Transverse colon (tissue), 4 donors: ENCODE data around the gene IL26. TPM values are rescaled to one million over a fixed set of nuclear protein-coding genes. Genes with fewer than 3 reads are reported as not detected.

Source experiments
- DNase-seq: peaks from one replicate; pipeline ENCODE4 v3.0.0-alpha.2; 2019
- H3K27ac ChIP-seq, 4 donors: fragments of 200-600 bp; sonication (generic); 2 replicates each; pipeline ENCODE4 v1.5.1; 2016 to 2018; ENCODE audit warnings: inconsistent platforms in 4 of 4
- H3K27me3 ChIP-seq: fragments of 200-600 bp; sonication (generic); 2 replicates; pipeline ENCODE4 v1.5.1; 2017; ENCODE audit warnings: inconsistent platforms
- H3K36me3 ChIP-seq, 4 donors: fragments of 200-600 bp; sonication (generic); 2 replicates each; pipeline ENCODE4 v1.5.1; 2017 to 2019; ENCODE audit warnings: inconsistent platforms in 4 of 4
- H3K4me1 ChIP-seq, 4 donors: fragments of 200-600 bp; sonication (generic); 2 replicates each; pipeline ENCODE4 v1.5.1; 2017 to 2020; ENCODE audit warnings: inconsistent platforms in 4 of 4
- H3K4me3 ChIP-seq, 4 donors: fragments of 200-600 bp; sonication (generic); 1 replicate in 1 of 4; 2 replicates in 3 of 4; pipeline versions ENCODE4 v1.5.1 to v1.6.1; 2017 to 2019; ENCODE audit warnings: inconsistent platforms in 4 of 4
- H3K9me3 ChIP-seq, 2 donors: fragments of 200-600 bp; sonication (generic); 2 replicates each; pipeline ENCODE4 v1.5.1; 2017 to 2019; ENCODE audit warnings: inconsistent platforms in 2 of 2
- CTCF ChIP-seq, 5 experiments: fragments of 200-600 bp in 3 of 5; fragments of 450-650 bp in 2 of 5; sonication (generic) in 3 of 5; IDR thresholded peaks; 1 replicate in 2 of 5; 2 replicates in 3 of 5; pipeline ENCODE4 v1.5.1; 2016 to 2017; ENCODE audit warnings: antibody characterized with exemption in 5 of 5, inconsistent platforms in 3 of 5, mild to moderate bottlenecking in 2 of 5, moderate library complexity in 1 of 5
- EP300 ChIP-seq: sonication (generic); formaldehyde crosslinking; IDR thresholded peaks from one replicate; pipeline ENCODE4 v1.6.1; 2017; ENCODE audit warnings: antibody characterized with exemption, low read depth
- POLR2A ChIP-seq: fragments of 450-650 bp; IDR thresholded peaks from one replicate; pipeline ENCODE4 v1.6.1; 2016; ENCODE audit warnings: antibody characterized with exemption, mild to moderate bottlenecking, moderate library complexity
- POLR2AphosphoS5 ChIP-seq, 3 donors: sonication (generic); formaldehyde crosslinking; IDR thresholded peaks; one replicate each; pipeline ENCODE4 v1.6.1; 2016; ENCODE audit warnings: antibody characterized with exemption in 3 of 3
- WGBS, 2 donors: methylation state at CpG; one replicate each; pipeline ENCODE4 v1.1.5; 2018; ENCODE audit warnings: low coverage in 1 of 2; 5-methylcytosine and 5-hydroxymethylcytosine counted together
- in situ Hi-C, 4 donors: fragments of 200-750 bp; cut with MboI; loops; one replicate each; pipeline versions ENCODE4 v1.15.0 to v1.15.1; 2017; ENCODE audit warnings: low sequenced_read_pairs in 3 of 4, low pct_ligation_motif_present in 1 of 4, low pct_unique_long_range_greater_than_20kb in 1 of 4
- intact Hi-C: fragments of 100-400 bp; cut with DNase I; formaldehyde crosslinking; loops from one replicate; pipeline ENCODE4 v1.15.1; 2023; ENCODE audit warnings: low total_unique reads
- total RNA-seq, 4 donors: library from RNA; depleted of rRNA; stranded (reverse); fragments of >200 nt; gene quantifications; one replicate each; pipeline ENCODE4 v1.1.0, GENCODE V29; 2016

IL26 gene
- total RNA-seq, 4 donors from 2014 or later: not detected

GRCh38 chr12:68231691-68232090 lies 6.1 kb upstream of the IL26 start:
- no peak overlapping the region for H3K4me3 ChIP-seq
- no peaks in the 10 kb centered on the region for H3K27me3 ChIP-seq
- no peaks in the 10 kb centered on the region for H3K36me3 ChIP-seq
- H3K4me1 ChIP-seq: peaks cover 0 to 6% (median 3%) of the 10 kb centered on the region in 4 donors
- no peaks in the 10 kb centered on the region for H3K9me3 ChIP-seq
- intact Hi-C loops (no loop called here), in situ Hi-C loops (loop anchor here in 1 of 4 donors (5.0 kb wide), 1 partner anchor 76 kb away; no protein-coding TSS in a partner anchor)
- H3K27ac ChIP-seq: no peak overlapping the region
- TF ChIP-seq CTCF (IDR thresholded peaks at IDR 0.05) (no peak), POLR2AphosphoS5 (IDR thresholded peaks at IDR 0.05) (no peak), POLR2A (no peak), EP300 (no peak)
- no peak for DNase-seq
- WGBS, 2 donors: 17 to 42% methylated on average over 1 to 3 of the region's 3 CpGs

- no peaks in the 10 kb centered on the region for H3K9me3 ChIP-seq
- TF ChIP-seq CTCF (IDR thresholded peaks at IDR 0.05) (no peak), POLR2AphosphoS5 (IDR thresholded peaks at IDR 0.05) (no peak), EP300 (no peak), POLR2A (no peak)
- no peak for DNase-seq
- intact Hi-C loops: no loop called here
- no peaks in the 10 kb centered on the region for H3K36me3 ChIP-seq
- peaks cover 0 to 2% (median under 1%) of the 10 kb centered on the region in 4 donors for H3K4me1 ChIP-seq
- H3K27ac ChIP-seq: no peak overlapping the region
- H3K27me3 ChIP-seq: no peaks in the 10 kb centered on the region
- no peak overlapping the region for H3K4me3 ChIP-seq
- in situ Hi-C loops: loop anchor here in 1 of 4 donors (5.0 kb wide), 1 partner anchor 76 kb away; no protein-coding TSS in a partner anchor
Measured at GRCh38 chr12:68231229-68231628, 5.6 kb upstream of the IL26 start.

GRCh38 chr12:68229956-68230355 lies 4.3 kb upstream of the IL26 start:
- no peak overlapping the region for H3K27ac ChIP-seq
- in situ Hi-C loops: loop anchor here (5.0 to 10.0 kb wide), 2 partner anchors 77 to 85 kb away; no protein-coding TSS in a partner anchor
- intact Hi-C loops: no loop called here
- no peak overlapping the region for H3K4me3 ChIP-seq
- no peak for TF ChIP-seq EP300
- TF ChIP-seq POLR2AphosphoS5 (IDR thresholded peaks at IDR 0.05): no peak
- no peak for TF ChIP-seq POLR2A
- TF ChIP-seq CTCF (IDR thresholded peaks at IDR 0.05): no peak
- DNase-seq: no peak
- no peaks in the 10 kb centered on the region for H3K27me3 ChIP-seq
- no peaks in the 10 kb centered on the region for H3K4me1 ChIP-seq
- 71 to 80% methylated on average over 2 of the region's 2 CpGs for WGBS, 2 donors
- H3K9me3 ChIP-seq: no peaks in the 10 kb centered on the region
- no peaks in the 10 kb centered on the region for H3K36me3 ChIP-seq

- TF ChIP-seq POLR2A (no peak), CTCF (IDR thresholded peaks at IDR 0.05) (no peak), EP300 (no peak), POLR2AphosphoS5 (IDR thresholded peaks at IDR 0.05) (no peak)
- intact Hi-C loops: no loop called here
- Histone ChIP-seq H3K27me3 (no peaks in the 10 kb centered on the region), H3K27ac (no peak overlapping the region), H3K4me1 (peaks cover 0 to 7% (median 1%) of the 10 kb centered on the region in 4 donors), H3K4me3 (no peak overlapping the region), H3K36me3 (no peaks in the 10 kb centered on the region), H3K9me3 (no peaks in the 10 kb centered on the region)
- DNase-seq: no peak
- in situ Hi-C loops: loop anchor here in 3 of 4 donors (10.0 kb wide), 1 partner anchor 87 kb away; no protein-coding TSS in a partner anchor
- WGBS, 2 donors: 32 to 58% methylated on average over 2 to 3 of the region's 3 CpGs
Measured at GRCh38 chr12:68227356-68227755, 1.7 kb upstream of the IL26 start.
